Measurements from ENCODE around the gene DBET.
"Not testable (repeated sequence)": the region's sequence is repeated elsewhere in the genome, so short reads cannot be mapped to it uniquely, and the experiment has no call there.

The DBET gene

GRCh38 chr4:190018201-190018920, 45.9 kb upstream of the DBET start:
- Mint-ChIP-seq H3K9me3 (peaks cover 48% of the 10 kb centered on the region), H3K36me3 (ENCODE audit: low read depth) (peaks cover 20% of the 10 kb centered on the region), H3K27ac (no peak overlapping the region), H3K4me1 (no peaks in the 10 kb centered on the region), H3K4me3 (no peak overlapping the region), H3K27me3 (ENCODE audit: low read depth) (peaks cover 32% of the 10 kb centered on the region)
- TF ChIP-seq CTCF (IDR thresholded peaks at IDR 0.05; ENCODE audit: unreplicated experiment in 3 of 3) = no peak

- peaks cover 32% of the 10 kb centered on the region for H3K27me3 Mint-ChIP-seq (ENCODE audit: low read depth)
- H3K27ac Mint-ChIP-seq = peak overlapping the region in 1 of 3 experiments; percentile 35
- H3K36me3 Mint-ChIP-seq (ENCODE audit: low read depth) = peaks cover 18% of the 10 kb centered on the region
- peaks cover 42% of the 10 kb centered on the region for H3K9me3 Mint-ChIP-seq
- no peaks in the 10 kb centered on the region for H3K4me1 Mint-ChIP-seq
- H3K4me3 Mint-ChIP-seq = no peak overlapping the region
- TF ChIP-seq CTCF (IDR thresholded peaks at IDR 0.05; ENCODE audit: unreplicated experiment in 3 of 3) = no peak
Measured at GRCh38 chr4:190019023-190019858, 45.1 kb upstream of the DBET start.

GRCh38 chr4:190019859-190020463, 44.3 kb upstream of the DBET start:
- not testable (repeated sequence) for H3K4me3 Mint-ChIP-seq, H3K4me1 Mint-ChIP-seq
- H3K9me3 Mint-ChIP-seq = peaks cover 38% of the 10 kb centered on the region
- peaks cover 32% of the 10 kb centered on the region for H3K27me3 Mint-ChIP-seq (ENCODE audit: low read depth)
- peak overlapping the region in 1 of 3 experiments; percentile 35 for H3K27ac Mint-ChIP-seq
- H3K36me3 Mint-ChIP-seq (ENCODE audit: low read depth) = peaks cover 18% of the 10 kb centered on the region

- TF ChIP-seq CTCF (IDR thresholded peaks at IDR 0.05; ENCODE audit: unreplicated experiment in 3 of 3) = no peak
- Mint-ChIP-seq H3K27me3 (ENCODE audit: low read depth) (peaks cover 29% of the 10 kb centered on the region), H3K9me3 (peaks cover 36% of the 10 kb centered on the region), H3K4me3 (no peak overlapping the region), H3K36me3 (ENCODE audit: low read depth) (peaks cover 16% of the 10 kb centered on the region), H3K4me1 (no peaks in the 10 kb centered on the region), H3K27ac (no peak overlapping the region)
Measured at GRCh38 chr4:190020790-190021717, 43.2 kb upstream of the DBET start.

- Mint-ChIP-seq H3K27me3 (ENCODE audit: low read depth) (peaks cover 22% of the 10 kb centered on the region), H3K9me3 (peaks cover 27% of the 10 kb centered on the region)
- H3K4me3 Mint-ChIP-seq; H3K4me1 Mint-ChIP-seq; H3K27ac Mint-ChIP-seq; H3K36me3 Mint-ChIP-seq (ENCODE audit: low read depth): not testable (repeated sequence)
Measured at GRCh38 chr4:190021973-190022372, 42.3 kb upstream of the DBET start.

- H3K4me1 Mint-ChIP-seq; H3K27ac Mint-ChIP-seq; H3K36me3 Mint-ChIP-seq (ENCODE audit: low read depth); H3K4me3 Mint-ChIP-seq: not testable (repeated sequence)
- Mint-ChIP-seq H3K9me3 (peaks cover 26% of the 10 kb centered on the region), H3K27me3 (ENCODE audit: low read depth) (peaks cover 20% of the 10 kb centered on the region)
Measured at GRCh38 chr4:190022614-190023281, 41.6 kb upstream of the DBET start.

- H3K4me3 Mint-ChIP-seq; H3K27me3 Mint-ChIP-seq (ENCODE audit: low read depth); H3K9me3 Mint-ChIP-seq; H3K27ac Mint-ChIP-seq; H3K4me1 Mint-ChIP-seq; H3K36me3 Mint-ChIP-seq (ENCODE audit: low read depth): not testable (repeated sequence)
Measured at GRCh38 chr4:190027156-190027555, 37.1 kb upstream of the DBET start, which contains the start of gene FRG2. TSS of gene FRG2 (minus strand) at chr4:190027256. CDS start at chr4:190027204, 52 bp downstream.

GRCh38 chr4:190031264-190031663, 33.0 kb upstream of the DBET start:
- H3K9me3 Mint-ChIP-seq; H3K27me3 Mint-ChIP-seq (ENCODE audit: low read depth); H3K4me1 Mint-ChIP-seq; H3K4me3 Mint-ChIP-seq; H3K36me3 Mint-ChIP-seq (ENCODE audit: low read depth); H3K27ac Mint-ChIP-seq: not testable (repeated sequence)

- not testable (repeated sequence) for H3K27ac Mint-ChIP-seq; H3K36me3 Mint-ChIP-seq (ENCODE audit: low read depth); H3K4me1 Mint-ChIP-seq; H3K9me3 Mint-ChIP-seq; H3K27me3 Mint-ChIP-seq (ENCODE audit: low read depth); H3K4me3 Mint-ChIP-seq
Measured at GRCh38 chr4:190037704-190038388, 26.5 kb upstream of the DBET start.

GRCh38 chr4:190040873-190041272, 23.4 kb upstream of the DBET start:
- H3K36me3 Mint-ChIP-seq (ENCODE audit: low read depth); H3K27ac Mint-ChIP-seq; H3K9me3 Mint-ChIP-seq; H3K27me3 Mint-ChIP-seq (ENCODE audit: low read depth); H3K4me1 Mint-ChIP-seq; H3K4me3 Mint-ChIP-seq: not testable (repeated sequence)

Data from nephron (organoid).